CD4-positive, alpha-beta T cell treated with Interleukin-15 for 4 hours (primary cell): ENCODE data around the gene P2RY6.
"Not testable (repeated sequence)": the region's sequence is repeated elsewhere in the genome, so short reads cannot be mapped to it uniquely, and the experiment has no call there.

Source experiments
- DNase-seq: peaks from one replicate; pipeline ENCODE4 v3.0.0-alpha.2; 2020; ENCODE audit warnings: low spot score

Gene P2RY6

GRCh38 chr11:73271936-73272679, at the start of gene P2RY6:
P2RY6 (plus strand) TSS chr11:73272338; CDS start chr11:73296519, 24,181 bp downstream.
- DNase-seq = no peak

GRCh38 chr11:73223998-73224730, 48.0 kb upstream of the P2RY6 start:
- DNase-seq = no peak

- DNase-seq = no peak
Observed at GRCh38 chr11:73225001-73225686, 47.0 kb upstream of the P2RY6 start.

GRCh38 chr11:73225851-73226250, 46.3 kb upstream of the P2RY6 start:
- DNase-seq = no peak

- no peak for DNase-seq
Observed at GRCh38 chr11:73226297-73227006, 45.7 kb upstream of the P2RY6 start.

- no peak for DNase-seq
Observed at GRCh38 chr11:73227571-73228211, 44.4 kb upstream of the P2RY6 start.

GRCh38 chr11:73228268-73229134, 43.6 kb upstream of the P2RY6 start:
- DNase-seq = no peak

- DNase-seq = no peak
Observed at GRCh38 chr11:73229321-73229895, 42.7 kb upstream of the P2RY6 start.

GRCh38 chr11:73229896-73230875, 42.0 kb upstream of the P2RY6 start:
- DNase-seq = no peak

- DNase-seq = no peak
Observed at GRCh38 chr11:73230931-73231330, 41.2 kb upstream of the P2RY6 start.

GRCh38 chr11:73232487-73232886, 39.7 kb upstream of the P2RY6 start:
- not testable (repeated sequence) for DNase-seq

- DNase-seq = no peak
Observed at GRCh38 chr11:73233211-73233610, 38.9 kb upstream of the P2RY6 start.

- DNase-seq = no peak
Observed at GRCh38 chr11:73233692-73234470, 38.3 kb upstream of the P2RY6 start.

- DNase-seq = no peak
Observed at GRCh38 chr11:73234471-73235181, 37.5 kb upstream of the P2RY6 start.

- DNase-seq = no peak
Observed at GRCh38 chr11:73235236-73235786, 36.8 kb upstream of the P2RY6 start.

- DNase-seq = no peak
Observed at GRCh38 chr11:73236205-73236765, 35.9 kb upstream of the P2RY6 start.

- DNase-seq = no peak
Observed at GRCh38 chr11:73236854-73237253, 35.3 kb upstream of the P2RY6 start.
